Stimulated activated CD4-positive, alpha-beta T cell treated with anti-CD3 and anti-CD28 coated beads, Interleukin-2, amount 100 ng/mL, for 4 hours (primary cell): ENCODE data around the gene SLC7A14.

Experiments
- DNase-seq: peaks from one replicate; pipeline ENCODE4 v3.0.0-alpha.2; 2020; ENCODE audit warnings: low read depth

SLC7A14 gene

GRCh38 chr3:170534227-170534626 is 51.6 kb downstream of the SLC7A14 start:
- DNase-seq: no peak

GRCh38 chr3:170532573-170532972 is 53.3 kb downstream of the SLC7A14 start:
- no peak for DNase-seq

- DNase-seq: no peak
Observed at GRCh38 chr3:170531657-170532335, 54.1 kb downstream of the SLC7A14 start.

- DNase-seq: no peak
Observed at GRCh38 chr3:170531054-170531453, 54.8 kb downstream of the SLC7A14 start.

GRCh38 chr3:170529912-170530311 is 56.0 kb downstream of the SLC7A14 start:
- DNase-seq: no peak

- no peak for DNase-seq
Observed at GRCh38 chr3:170529346-170529745, 56.5 kb downstream of the SLC7A14 start.

DNA sequence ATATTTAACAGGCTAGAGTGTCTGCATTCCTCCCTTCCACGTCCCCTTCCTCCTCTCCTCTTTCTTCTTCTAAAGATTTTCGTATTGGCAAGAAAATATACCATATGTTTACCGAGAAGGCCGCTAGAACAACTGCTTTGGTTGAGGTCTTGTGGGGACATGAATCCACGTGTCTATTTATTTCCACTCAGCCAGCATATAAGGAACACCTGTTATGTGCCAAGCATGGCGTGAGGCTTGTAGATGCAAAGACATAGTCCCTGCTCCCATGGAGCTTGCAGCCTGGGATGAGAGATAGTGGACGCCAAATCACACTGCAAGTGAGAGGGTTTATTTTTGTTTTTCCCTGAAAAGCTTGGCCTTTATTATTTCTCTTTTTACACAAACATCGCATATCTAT is 57.1 kb downstream of the SLC7A14 start:
- no peak for DNase-seq

DNA sequence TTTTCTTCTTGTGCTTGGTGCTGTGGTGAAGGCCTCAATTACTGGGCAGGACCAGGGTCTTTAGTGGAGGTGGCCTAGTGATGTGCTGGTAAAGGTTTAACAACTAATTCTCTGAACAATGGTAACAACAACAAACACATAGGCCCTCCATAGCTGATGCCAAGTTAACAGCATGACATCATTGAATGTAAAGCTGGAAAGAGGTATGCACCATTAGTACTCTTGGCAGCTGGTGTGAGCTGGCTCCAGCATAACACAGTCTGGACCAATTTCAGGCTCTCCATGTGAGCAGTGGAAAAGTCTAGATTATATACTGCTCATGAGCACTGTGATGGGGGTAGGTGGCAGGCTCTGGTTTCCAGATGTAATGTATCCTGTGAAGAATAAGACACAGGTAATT is 61.8 kb downstream of the SLC7A14 start:
- no peak for DNase-seq

DNA sequence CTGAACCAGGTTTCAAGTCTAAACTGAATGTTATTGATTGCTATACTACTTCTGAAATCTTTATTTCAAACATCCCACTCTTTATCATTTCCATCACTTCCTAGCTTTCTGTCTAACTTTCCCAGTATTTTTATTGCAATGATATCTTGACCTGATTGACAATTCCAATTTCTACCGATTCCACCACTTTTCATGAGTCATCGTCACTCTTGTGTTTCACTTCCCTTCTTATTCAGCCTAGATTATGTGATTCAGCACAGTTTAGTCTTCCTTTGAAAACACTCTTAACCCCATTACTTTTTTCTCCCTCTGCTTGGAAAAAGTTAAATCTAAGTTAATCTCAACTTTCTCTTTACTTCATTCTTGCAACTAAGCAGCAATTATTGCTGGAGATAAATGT is 62.6 kb downstream of the SLC7A14 start:
- DNase-seq: no peak

DNA sequence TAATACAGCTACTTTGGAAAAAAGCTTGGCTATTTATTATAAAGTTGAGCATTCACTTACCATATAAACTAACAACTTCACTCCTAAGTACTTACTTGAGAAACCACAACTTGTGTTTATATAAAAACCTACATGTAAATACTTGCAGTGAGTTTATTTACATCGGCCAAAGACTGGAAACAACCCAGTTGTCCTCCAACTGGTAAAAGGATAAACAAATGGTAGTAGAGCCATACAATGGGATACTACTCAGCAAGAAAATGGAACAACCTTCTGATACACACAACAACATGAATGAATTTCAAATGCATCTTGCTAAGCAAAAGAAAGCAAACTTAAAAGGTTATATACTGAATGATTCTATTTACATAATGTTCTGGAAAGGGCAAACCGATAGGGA is 63.7 kb downstream of the SLC7A14 start:
- DNase-seq: no peak

DNA sequence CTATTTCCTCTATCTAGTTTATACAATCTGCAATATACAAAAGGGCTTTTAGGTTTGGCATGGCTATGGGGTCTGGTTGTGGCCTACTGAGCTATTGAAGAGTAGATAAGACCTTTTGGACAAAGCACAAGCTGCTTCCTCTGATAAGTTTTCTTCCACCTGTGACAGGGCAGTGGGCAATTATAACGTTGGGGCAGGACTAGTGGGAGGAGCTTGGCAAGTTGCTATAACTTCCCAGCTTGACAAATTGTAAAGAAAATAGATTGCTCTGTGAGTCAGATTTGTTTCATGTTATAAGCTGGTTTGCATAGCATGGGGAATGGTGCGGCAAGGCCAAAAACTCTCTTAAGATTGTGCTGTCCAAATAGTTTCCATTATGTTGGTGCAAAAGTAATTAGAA is 64.9 kb downstream of the SLC7A14 start:
- no peak for DNase-seq

- no peak for DNase-seq
Observed at GRCh38 chr3:170517242-170517945, 68.5 kb downstream of the SLC7A14 start.

- DNase-seq: no peak
Observed at GRCh38 chr3:170513642-170514041, 72.2 kb downstream of the SLC7A14 start.

- no peak for DNase-seq
Observed at GRCh38 chr3:170511371-170511770, 74.5 kb downstream of the SLC7A14 start.

DNA sequence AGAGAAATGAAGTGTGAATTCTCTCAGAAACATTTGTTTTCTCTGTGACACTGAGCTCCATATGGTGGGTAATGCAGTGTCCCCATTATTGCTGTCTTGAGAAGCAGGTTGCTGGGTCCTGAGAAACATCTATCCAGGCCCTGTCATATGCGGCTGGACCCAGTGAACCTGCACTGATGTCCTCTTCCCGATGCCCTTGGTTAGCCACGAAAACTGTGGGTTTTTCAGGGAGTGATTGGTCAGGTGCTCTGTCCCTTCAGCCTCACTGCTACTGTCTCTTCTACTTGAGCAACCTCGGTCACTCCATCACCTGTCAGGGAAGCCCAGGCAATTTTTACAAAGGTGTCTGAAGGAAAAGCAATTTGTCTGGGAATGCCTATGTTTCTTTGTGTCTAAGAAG is 77.0 kb downstream of the SLC7A14 start:
- DNase-seq: no peak

DNA sequence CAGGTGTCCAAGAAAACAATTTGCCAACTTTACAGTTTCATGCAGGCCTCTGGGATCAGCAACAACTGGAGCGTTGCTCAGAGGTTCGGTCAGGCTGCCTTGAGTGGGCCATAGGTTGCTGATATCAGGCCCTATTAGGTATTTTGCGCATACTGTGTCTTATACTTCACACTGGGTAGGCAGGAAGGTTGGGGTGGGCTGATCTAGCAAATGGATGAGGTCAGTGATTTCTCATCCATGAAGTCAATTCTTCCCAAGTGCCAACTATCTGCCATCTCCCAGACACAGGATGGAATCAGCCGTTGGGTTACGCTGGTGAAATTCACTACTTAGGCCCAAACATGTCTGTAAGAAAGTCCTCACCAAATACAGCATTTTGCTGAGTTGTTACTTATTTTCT is 77.6 kb downstream of the SLC7A14 start:
- no peak for DNase-seq

DNA sequence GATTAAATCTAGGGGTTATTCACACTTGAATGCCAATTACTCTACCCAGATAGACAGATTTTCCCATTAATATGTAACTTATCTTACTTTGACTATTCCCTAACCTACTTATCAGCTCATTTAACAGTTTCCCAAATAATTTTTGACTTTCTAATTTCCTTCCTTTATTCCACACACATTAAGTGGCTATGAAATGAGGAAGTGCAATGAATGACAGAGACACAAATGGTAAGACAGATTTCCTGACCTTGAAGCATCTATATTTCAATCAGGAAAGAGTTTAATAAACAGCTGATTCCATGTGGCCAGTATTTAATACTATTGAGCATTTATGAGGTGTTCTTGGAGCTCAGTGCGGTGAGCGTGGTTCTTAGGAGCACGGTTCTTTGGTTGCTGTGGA is 78.8 kb downstream of the SLC7A14 start:
- no peak for DNase-seq

- no peak for DNase-seq
Observed at GRCh38 chr3:170506556-170506955, 79.3 kb downstream of the SLC7A14 start.

- DNase-seq: no peak
Observed at GRCh38 chr3:170502297-170502696, 83.6 kb downstream of the SLC7A14 start.

GRCh38 chr3:170500995-170501394 is 84.9 kb downstream of the SLC7A14 start:
- DNase-seq: no peak

- DNase-seq: no peak
Observed at GRCh38 chr3:170500462-170500861, 85.4 kb downstream of the SLC7A14 start.

GRCh38 chr3:170499562-170500156 is 86.2 kb downstream of the SLC7A14 start:
- DNase-seq: no peak
